GM15510 (cell line): Measurements from ENCODE around the gene P2RY13.

Experiments
- POLR2A ChIP-seq: IDR thresholded peaks from 3 replicates; pipeline ENCODE4 v1.6.1; 2011; ENCODE audit warnings: borderline replicate concordance; ENCODE audit not compliant: insufficient read length; ENCODE audit errors: extremely low read depth

The P2RY13 gene

GRCh38 chr3:151309566-151309965 lies 19.8 kb downstream of the P2RY13 start:
- TF ChIP-seq POLR2A = no peak

DNA sequence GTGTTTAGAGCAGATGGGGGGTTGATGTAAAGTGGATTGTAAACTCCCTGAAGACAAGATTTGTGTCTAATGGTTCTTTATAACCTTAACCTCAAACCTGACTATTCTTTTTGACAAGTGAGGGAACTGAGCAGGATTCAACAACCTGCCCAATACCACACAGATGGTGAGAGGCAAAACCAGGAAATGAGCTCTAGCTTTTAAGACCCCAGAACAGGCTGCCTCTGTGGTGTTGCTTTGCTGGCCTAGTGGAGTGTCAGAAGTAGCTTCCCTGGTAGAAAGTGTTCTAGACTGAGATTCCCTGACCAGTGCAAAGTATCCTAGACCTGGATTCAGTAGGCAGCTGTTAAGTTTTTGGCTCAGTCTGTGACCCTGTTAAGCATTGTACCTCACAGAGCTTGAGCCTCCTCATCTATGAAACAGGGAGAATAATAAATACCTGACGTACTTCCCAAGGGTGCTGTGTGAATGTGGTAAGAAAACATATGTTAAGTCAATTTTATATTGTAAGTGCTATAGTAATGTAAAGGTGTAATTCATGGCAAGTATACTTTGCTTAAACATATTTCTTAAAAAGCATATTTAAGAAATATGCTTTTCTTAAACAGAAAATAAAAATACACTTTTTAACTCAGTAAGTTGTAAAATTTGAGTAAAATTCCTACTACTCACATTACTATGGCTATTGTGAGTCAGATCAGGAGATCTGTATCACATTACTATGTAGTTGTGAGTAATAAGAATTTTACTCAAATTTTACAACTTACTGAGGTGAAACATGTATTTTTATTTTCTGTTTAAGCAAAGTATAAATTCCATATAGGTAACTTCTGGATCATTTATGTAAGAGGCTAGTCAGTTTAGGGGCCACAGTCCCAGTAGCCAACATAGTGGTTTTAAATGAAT lies 21.5 kb downstream of the P2RY13 start:
- TF ChIP-seq POLR2A = no peak

GRCh38 chr3:151307131-151307530 lies 22.2 kb downstream of the P2RY13 start:
- TF ChIP-seq POLR2A = no peak

DNA sequence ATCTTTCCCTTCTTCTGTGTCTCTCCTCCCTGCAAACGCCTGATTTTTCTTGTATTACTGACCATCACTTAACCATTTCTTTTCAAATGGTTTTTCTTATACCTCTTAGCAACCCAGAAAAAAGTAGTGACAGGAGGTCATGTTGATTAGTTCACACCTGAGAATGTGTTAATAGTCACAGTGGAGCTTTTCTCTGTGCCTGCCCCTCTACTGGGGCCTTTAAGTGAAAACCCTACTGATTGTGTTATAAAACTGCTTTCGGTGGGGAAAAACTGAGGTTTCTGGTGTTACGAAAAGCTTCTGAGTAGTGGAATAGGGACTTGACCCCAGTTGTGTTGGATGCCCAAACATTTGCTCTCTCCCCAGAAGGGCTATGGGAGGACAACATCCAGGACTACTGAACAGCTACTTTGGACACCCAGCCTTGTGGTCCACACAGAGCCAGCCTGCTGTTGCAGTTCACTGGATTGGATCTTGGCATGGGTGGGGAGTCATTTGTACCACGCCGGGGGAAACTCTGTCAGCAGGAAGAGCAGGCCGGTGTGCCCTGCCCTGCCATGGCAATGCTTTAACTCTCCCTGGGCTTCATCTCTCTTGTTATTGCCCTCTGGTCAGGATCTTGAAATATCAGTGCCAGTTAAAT lies 23.1 kb downstream of the P2RY13 start:
- TF ChIP-seq POLR2A = no peak

- no peak for TF ChIP-seq POLR2A
Observed at GRCh38 chr3:151305775-151306151, 23.6 kb downstream of the P2RY13 start.

GRCh38 chr3:151305060-151305774 lies 24.1 kb downstream of the P2RY13 start:
- TF ChIP-seq POLR2A = no peak

DNA sequence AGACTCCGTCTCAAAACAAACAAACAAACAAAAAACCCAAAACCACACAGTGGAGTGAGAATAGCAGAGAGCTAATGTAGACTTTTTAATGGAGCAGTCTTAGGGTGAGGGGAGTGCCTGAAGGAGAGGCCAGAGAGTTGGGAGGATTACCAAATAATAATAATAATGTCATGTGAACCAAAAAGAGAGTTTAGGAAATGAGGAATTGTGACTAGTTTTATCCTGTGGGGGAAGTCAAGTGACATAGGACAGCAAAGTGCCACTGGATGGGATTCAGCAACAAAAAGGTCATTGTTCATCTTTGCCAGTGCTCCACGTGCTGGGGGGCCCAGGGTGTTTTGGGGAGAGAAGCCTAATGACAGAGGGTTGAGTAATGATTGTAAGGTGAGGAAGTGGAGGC lies 25.6 kb downstream of the P2RY13 start:
- no peak for TF ChIP-seq POLR2A

- no peak for TF ChIP-seq POLR2A
Observed at GRCh38 chr3:151301787-151302186, 27.6 kb downstream of the P2RY13 start.

DNA sequence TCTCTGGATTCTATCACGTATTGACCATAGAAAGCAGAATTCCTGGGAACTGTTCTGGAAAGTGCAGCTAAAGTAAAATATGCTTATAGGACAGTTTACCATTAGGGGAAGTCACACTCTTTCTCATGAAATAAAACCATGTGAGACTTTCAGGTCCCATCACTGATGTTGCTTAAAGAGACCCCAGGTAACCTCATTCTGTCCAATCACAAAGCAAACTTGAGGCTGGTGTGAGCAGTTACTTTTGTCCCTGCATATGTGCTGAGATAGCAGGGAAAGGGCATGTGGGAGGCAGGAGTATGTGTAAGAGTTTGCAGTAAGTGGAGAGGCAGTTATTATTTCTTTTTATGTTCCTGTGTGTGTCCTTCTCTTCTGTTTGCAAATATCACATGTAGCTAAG lies 28.8 kb downstream of the P2RY13 start:
- TF ChIP-seq POLR2A = no peak

- TF ChIP-seq POLR2A = no peak
Observed at GRCh38 chr3:151299006-151299405, 30.3 kb downstream of the P2RY13 start.

GRCh38 chr3:151297429-151297828 lies 31.9 kb downstream of the P2RY13 start:
- no peak for TF ChIP-seq POLR2A

- no peak for TF ChIP-seq POLR2A
Observed at GRCh38 chr3:151296226-151296625, 33.1 kb downstream of the P2RY13 start.

GRCh38 chr3:151293127-151293526 lies 36.2 kb downstream of the P2RY13 start:
- TF ChIP-seq POLR2A = no peak

- TF ChIP-seq POLR2A = no peak
Observed at GRCh38 chr3:151290673-151291072, 38.7 kb downstream of the P2RY13 start.

GRCh38 chr3:151289445-151289844 lies 39.9 kb downstream of the P2RY13 start:
- no peak for TF ChIP-seq POLR2A
